Heart right ventricle (tissue), 16 donors: ENCODE results near the gene TMEM52B. TPM values are rescaled to one million over a fixed set of nuclear protein-coding genes. Genes with fewer than 3 reads are reported as not detected.

Experiments
- ATAC-seq, 8 donors: fragments of 200-7000 bp; cut with Tn5 transposase; one replicate each; pipeline ENCODE4 v1.9.1; 2020; ENCODE audit warnings: mild to moderate bottlenecking in 8 of 8, moderate library complexity in 8 of 8, moderate number of reproducible peaks in 1 of 8
- DNase-seq, 2 donors: peaks; one replicate each; pipeline ENCODE4 v3.0.0-alpha.2; 2020
- H3K27ac ChIP-seq, 10 donors: fragments of 200-600 bp; sonication (generic) in 2 of 10; one replicate each; pipeline versions ENCODE4 v1.5.0 to v1.8.0; 2020 to 2022; ENCODE audit warnings: mild to moderate bottlenecking in 3 of 10
- H3K27me3 ChIP-seq, 7 donors: fragments of 200-600 bp; one replicate each; pipeline ENCODE4 v1.8.0; 2021 to 2022; ENCODE audit warnings: mild to moderate bottlenecking in 2 of 7
- H3K36me3 ChIP-seq, 9 donors: fragments of 200-600 bp; sonication (generic) in 1 of 9; one replicate each; pipeline versions ENCODE4 v1.5.0 to v1.8.0; 2020 to 2022; ENCODE audit warnings: mild to moderate bottlenecking in 2 of 9
- H3K4me1 ChIP-seq, 9 donors: fragments of 200-600 bp; sonication (generic) in 1 of 9; one replicate each; pipeline versions ENCODE4 v1.5.0 to v1.8.0; 2020 to 2022; ENCODE audit warnings: mild to moderate bottlenecking in 4 of 9
- H3K4me3 ChIP-seq, 10 donors: fragments of 200-600 bp; sonication (generic) in 2 of 10; one replicate each; pipeline versions ENCODE4 v1.5.0 to v1.8.0; 2020 to 2022; ENCODE audit warnings: mild to moderate bottlenecking in 7 of 10, moderate library complexity in 2 of 10
- H3K9me3 ChIP-seq, 11 donors: fragments of 200-600 bp in 10 of 11; sonication (generic) in 2 of 11; one replicate each; pipeline versions ENCODE4 v1.5.0 to v1.8.0; 2013 to 2022; ENCODE audit warnings: mild to moderate bottlenecking in 2 of 11, control low read depth in 1 of 11, moderate library complexity in 1 of 11
- WGBS, 2 donors: extraction: QIAGEN DNeasy Blood & Tissue Kit; methylation state at CpG; one replicate each; pipeline ENCODE4 v1.1.7; 2013; ENCODE audit warnings: inconsistent platforms in 1 of 2; 5-methylcytosine and 5-hydroxymethylcytosine counted together
- intact Hi-C, 10 donors: fragments of 100-400 bp; cut with DNase I; formaldehyde crosslinking; loops; one replicate each; pipeline versions ENCODE4 v1.11.1 to v1.14.2; 2022
- polyA plus RNA-seq, 2 donors: library from polyadenylated mRNA; stranded (reverse); fragments of 200-250 nt; gene quantifications; one replicate each; pipeline ENCODE4 v1.2.3, GENCODE V29; 2013
- total RNA-seq, 10 donors: library from RNA; stranded (reverse); fragmentation: NEBNext Ultra II Directional in 3 of 10; extraction: Animal tissue kit (Norgen Biotek cat#: 25700) in 3 of 10; gene quantifications; one replicate each; pipeline versions ENCODE4 v1.2.1 to v1.2.4, GENCODE V29; 2021 to 2023
- TF ChIP-seq, protein P1 (sequence below), 9 donors: fragments of 200-600 bp; sonication (generic) in 2 of 9; IDR thresholded peaks; one replicate each; pipeline versions ENCODE4 v1.5.0 to v1.8.0; 2021 to 2022; ENCODE audit warnings: antibody characterized with exemption in 9 of 9, mild to moderate bottlenecking in 5 of 9, moderate library complexity in 1 of 9
- donor health status: Arrhythmogenic right ventricular cardiomyopathy.
- donor health status: ischemic (EF 13 %, LVEDD 7.1; RV severe dilation, severe dysfunction).
- donor health status: healthy with polysubstance abuse.
- donor health status: DM: no; HTN: yes; CAD: no.
- donor health status: DM: no; HTN: no; CAD: no.
- donor health status: ischemic (EF 25% LVEDD 6.9; RV normal size, moderate dysfunction).
- donor health status: ischemic (EF 25% LVEDD 5.7; RV mildly dilated, moderate dysfunction).
- donor health status: healthy.
- donor health status: DM: yes; HTN: yes; CAD: no.
- donor health status: Ischemic cardiomyopathy.
- donor health status: ischemic (EF 35%, LVEDD 5.7; RV mildly dilated, moderate dysfunction).
- donor health status: nonischemic (EF 11% LVEDD 7.7; RV severe dilation, severe dysfunction).
- donor health status: DM: yes; HTN: yes; CAD: no.
- donor health status: PGD.
- donor health status: ischemic (EF 29% LVEDD 5.4; RV normal size, mild dysfunction).
- donor health status: nonischemic (EF 23%, LVEDD 6.1; RV moderate dilation, normal function).

TMEM52B gene
- total and polyA plus RNA-seq, 12 donors = 0.03 TPM; not detected in 11

DNA sequence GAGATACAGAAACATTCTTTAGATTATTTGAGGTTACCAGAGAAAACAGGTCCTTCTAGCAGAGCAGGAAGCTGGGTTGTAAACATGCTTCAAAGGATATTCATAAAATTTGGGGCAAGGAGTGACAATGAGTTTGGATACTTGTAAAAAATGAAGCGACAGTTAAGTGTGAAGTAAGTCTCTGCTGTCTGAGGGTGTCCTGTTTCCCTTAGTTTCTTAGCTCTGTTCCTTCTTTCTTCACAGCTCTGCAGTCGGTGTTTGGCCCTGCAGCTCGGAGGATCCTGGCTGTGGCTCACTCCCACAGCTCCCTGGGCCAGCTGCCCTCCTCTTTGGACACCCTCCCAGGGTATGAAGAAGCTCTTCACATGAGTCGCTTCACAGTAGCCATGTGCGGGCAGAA is 10.8 kb downstream of the TMEM52B start:
- WGBS, 2 donors = 47 to 60% methylated on average over 5 of the region's 5 CpGs
- intact Hi-C loops = loop anchor here in 8 of 10 donors (1.0 to 5.0 kb wide), 4 partner anchors 36 to 157 kb away; partner anchors contain the start of gene CLEC9A (in 1 of the 8)
- Histone ChIP-seq H3K36me3 (no peaks in the 10 kb centered on the region), H3K27me3 (peaks cover 0 to 18% (median 0%) of the 10 kb centered on the region in 7 donors), H3K4me1 (peaks cover 0 to 29% (median 0%) of the 10 kb centered on the region in 9 donors), H3K4me3 (no peak overlapping the region), H3K9me3 (no peaks in the 10 kb centered on the region), H3K27ac (peak overlapping the region in 1 of 10 donors; percentile 5)
- TF ChIP-seq, protein P1, sequence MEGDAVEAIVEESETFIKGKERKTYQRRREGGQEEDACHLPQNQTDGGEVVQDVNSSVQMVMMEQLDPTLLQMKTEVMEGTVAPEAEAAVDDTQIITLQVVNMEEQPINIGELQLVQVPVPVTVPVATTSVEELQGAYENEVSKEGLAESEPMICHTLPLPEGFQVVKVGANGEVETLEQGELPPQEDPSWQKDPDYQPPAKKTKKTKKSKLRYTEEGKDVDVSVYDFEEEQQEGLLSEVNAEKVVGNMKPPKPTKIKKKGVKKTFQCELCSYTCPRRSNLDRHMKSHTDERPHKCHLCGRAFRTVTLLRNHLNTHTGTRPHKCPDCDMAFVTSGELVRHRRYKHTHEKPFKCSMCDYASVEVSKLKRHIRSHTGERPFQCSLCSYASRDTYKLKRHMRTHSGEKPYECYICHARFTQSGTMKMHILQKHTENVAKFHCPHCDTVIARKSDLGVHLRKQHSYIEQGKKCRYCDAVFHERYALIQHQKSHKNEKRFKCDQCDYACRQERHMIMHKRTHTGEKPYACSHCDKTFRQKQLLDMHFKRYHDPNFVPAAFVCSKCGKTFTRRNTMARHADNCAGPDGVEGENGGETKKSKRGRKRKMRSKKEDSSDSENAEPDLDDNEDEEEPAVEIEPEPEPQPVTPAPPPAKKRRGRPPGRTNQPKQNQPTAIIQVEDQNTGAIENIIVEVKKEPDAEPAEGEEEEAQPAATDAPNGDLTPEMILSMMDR (IDR thresholded peaks at IDR 0.05) = no peak
- ATAC-seq = peak in 6 of 8 donors; percentile 43 to 70 (median 58)
- DNase-seq = peak in 1 of 2 donors; percentile 32

- Histone ChIP-seq H3K27ac (no peak overlapping the region), H3K9me3 (no peaks in the 10 kb centered on the region), H3K4me3 (no peak overlapping the region), H3K4me1 (peaks cover 0 to 19% (median 0%) of the 10 kb centered on the region in 9 donors), H3K36me3 (no peaks in the 10 kb centered on the region), H3K27me3 (peaks cover 0 to 8% (median 0%) of the 10 kb centered on the region in 7 donors)
- WGBS, 2 donors = 48 to 50% methylated on average over 13 of the region's 13 CpGs
- DNase-seq (peak; percentile 27 to 47), ATAC-seq (peak; percentile 88 to 96 (median 93))
- intact Hi-C loops = loop anchor here in 9 of 10 donors (1.0 to 5.0 kb wide), 3 partner anchors 37 to 38 kb away; no protein-coding TSS in a partner anchor
- TF ChIP-seq, protein P1 (IDR thresholded peaks at IDR 0.05) = peak; percentile 30 to 84 (median 75)
Observed at GRCh38 chr12:10190558-10191388, 11.9 kb downstream of the TMEM52B start.

GRCh38 chr12:10191865-10192264 is 13.0 kb downstream of the TMEM52B start:
- Histone ChIP-seq H3K9me3 (no peaks in the 10 kb centered on the region), H3K4me1 (peaks cover 0 to 16% (median 0%) of the 10 kb centered on the region in 9 donors), H3K27ac (no peak overlapping the region), H3K36me3 (no peaks in the 10 kb centered on the region), H3K4me3 (no peak overlapping the region), H3K27me3 (no peaks in the 10 kb centered on the region)
- intact Hi-C loops = loop anchor here in 7 of 10 donors (1.0 to 5.0 kb wide), 3 partner anchors 39 to 40 kb away; no protein-coding TSS in a partner anchor
- 30 to 31% methylated on average over 2 of the region's 2 CpGs for WGBS, 2 donors
- TF ChIP-seq, protein P1 (IDR thresholded peaks at IDR 0.05) = no peak
- ATAC-seq (peak in 1 of 8 donors; percentile 27), DNase-seq (no peak)

GRCh38 chr12:10194160-10194670 is 15.4 kb downstream of the TMEM52B start:
- no peak for DNase-seq
- ATAC-seq = no peak
- TF ChIP-seq, protein P1 (IDR thresholded peaks at IDR 0.05) = no peak
- Histone ChIP-seq H3K9me3 (no peaks in the 10 kb centered on the region), H3K4me1 (peaks cover 0 to 14% (median 0%) of the 10 kb centered on the region in 9 donors), H3K27me3 (peaks cover 0 to 3% (median 0%) of the 10 kb centered on the region in 7 donors), H3K36me3 (no peaks in the 10 kb centered on the region), H3K27ac (no peak overlapping the region), H3K4me3 (no peak overlapping the region)
- intact Hi-C loops = loop anchor here in 2 of 10 donors (5.0 kb wide), 1 partner anchor 42 kb away; no protein-coding TSS in a partner anchor
- WGBS, 2 donors = 88 to 89% methylated on average over 3 of the region's 3 CpGs
